ENCODE measurements around the gene SERPINA6. TPM values are rescaled to one million over a fixed set of nuclear protein-coding genes. Genes with fewer than 3 reads are reported as not detected.
"Not testable (repeated sequence)": the region's sequence is repeated elsewhere in the genome, so short reads cannot be mapped to it uniquely, and the experiment has no call there.

Gene SERPINA6
- polyA plus RNA-seq (ENCODE audit: insufficient read length in 4 of 4) = 10 to 100 TPM in 1 of 4 donors, 1 to 10 TPM in 3; 2.1 to 10.4 (median 7.1) TPM

DNA sequence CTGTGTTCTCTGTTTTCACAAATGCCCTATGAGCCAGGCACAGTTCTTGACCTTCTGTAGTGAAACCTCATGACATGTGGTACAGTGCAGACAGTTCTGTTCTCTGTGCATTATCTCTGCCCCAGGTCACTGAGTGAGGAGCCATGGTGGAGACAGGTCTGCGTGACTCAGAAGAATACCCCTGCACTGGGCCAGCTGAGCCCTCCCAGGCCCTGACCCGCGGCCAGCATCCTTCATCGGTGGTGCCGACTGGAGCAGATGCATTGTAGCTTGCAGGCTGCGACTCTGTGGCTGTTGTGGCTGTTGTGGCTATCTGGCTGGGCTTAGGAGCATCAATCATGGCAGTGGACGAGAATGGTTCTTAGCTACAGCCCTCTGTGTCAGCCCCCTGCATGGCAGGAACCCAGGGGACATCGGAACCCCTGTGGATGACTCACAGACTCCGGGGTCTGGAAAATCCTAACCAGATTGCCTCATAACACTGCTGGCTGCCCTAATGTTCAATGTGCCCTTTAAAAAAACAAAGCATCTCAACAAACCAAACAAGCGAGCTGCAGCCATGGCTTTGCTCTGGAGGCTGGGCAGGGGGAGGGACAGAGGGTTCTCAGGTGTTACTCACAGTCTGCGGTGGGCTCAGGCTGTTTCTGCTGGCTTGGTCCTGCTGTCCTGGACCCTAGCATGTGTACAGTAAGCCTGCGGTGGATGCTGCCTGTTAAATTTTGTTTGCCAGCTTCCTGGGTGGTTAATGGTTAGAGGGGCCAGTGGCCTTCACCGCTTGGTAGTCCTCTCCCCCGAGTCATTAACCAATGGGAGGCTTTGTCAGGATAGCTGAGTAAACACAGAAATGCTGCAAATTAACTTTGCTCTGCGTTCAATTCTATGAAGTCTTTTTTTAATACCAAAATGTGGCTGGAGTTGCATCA is at the start of gene SERPINA6:
SERPINA6 (minus strand) TSS at position 689 of the 923 bp plus-strand sequence. CDS start 8,688 bp downstream, outside the sequence.
- no peak for DNase-seq (ENCODE audit: low read depth in 4 of 4, low spot score in 3 of 4)

GRCh38 chr14:94372021-94372605 is 49.0 kb upstream of the SERPINA6 start:
- DNase-seq (ENCODE audit: low read depth in 4 of 4, low spot score in 3 of 4) = no peak

GRCh38 chr14:94370524-94370910 is 47.4 kb upstream of the SERPINA6 start:
- no peak for DNase-seq (ENCODE audit: low read depth in 4 of 4, low spot score in 3 of 4)

DNA sequence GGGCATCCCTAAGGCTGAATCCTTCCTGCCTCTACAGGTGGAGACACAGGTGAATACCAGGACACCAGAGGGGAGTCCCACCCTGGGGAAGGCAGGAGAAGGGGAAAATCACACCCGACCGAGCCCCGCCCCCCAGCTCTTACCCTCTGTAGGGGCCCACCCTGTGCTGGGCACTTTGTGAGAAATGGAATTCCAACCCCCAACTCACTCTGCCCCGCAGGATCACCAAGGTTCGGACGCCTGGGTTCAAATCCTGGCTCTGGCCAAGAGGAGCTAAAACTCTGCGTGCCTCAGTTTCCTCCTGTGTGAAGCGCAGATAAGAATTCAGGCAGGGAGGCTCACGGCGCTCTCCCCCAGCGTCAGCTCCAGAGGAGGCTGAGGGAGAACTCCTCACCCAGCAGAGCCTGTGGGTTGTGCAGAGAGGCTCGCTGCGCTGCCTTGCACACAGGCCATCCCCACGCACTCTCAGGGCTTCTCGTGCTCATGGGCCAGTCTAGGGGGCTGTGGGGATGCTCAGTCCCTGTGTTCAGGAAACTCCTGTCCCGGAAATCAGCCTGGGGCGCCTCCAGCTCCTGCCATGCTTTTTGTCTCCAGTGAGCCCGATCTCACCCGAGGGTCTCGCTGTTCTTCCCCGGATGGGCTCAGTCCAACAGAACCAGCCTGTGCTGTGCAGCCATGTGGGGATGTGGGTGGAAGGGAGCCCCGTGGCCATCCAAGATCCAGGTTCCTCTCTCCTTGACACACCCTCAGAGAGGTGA is 46.8 kb upstream of the SERPINA6 start:
- not testable (repeated sequence) for DNase-seq (ENCODE audit: low read depth in 4 of 4, low spot score in 3 of 4)

DNA sequence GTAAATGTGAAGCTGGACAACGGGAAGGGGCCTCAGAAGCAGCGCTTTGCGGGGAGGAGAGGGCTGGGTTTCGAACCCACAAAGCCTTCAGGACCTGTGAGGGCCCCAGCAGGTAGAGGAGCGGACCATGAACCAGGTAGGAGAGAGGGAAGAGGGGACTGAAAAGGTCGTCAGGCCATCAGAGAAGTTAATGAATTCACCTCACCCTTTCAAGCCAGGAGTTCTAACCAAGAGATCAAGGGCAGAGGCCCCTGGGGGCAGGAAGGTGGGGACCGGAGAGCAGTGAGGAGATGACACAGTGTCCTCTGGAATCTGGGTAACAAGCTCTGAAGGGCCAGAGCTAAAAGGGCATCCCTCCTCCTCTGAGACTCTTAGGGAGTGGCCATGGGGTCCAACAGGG is 45.8 kb upstream of the SERPINA6 start:
- no peak for DNase-seq (ENCODE audit: low read depth in 4 of 4, low spot score in 3 of 4)

DNA sequence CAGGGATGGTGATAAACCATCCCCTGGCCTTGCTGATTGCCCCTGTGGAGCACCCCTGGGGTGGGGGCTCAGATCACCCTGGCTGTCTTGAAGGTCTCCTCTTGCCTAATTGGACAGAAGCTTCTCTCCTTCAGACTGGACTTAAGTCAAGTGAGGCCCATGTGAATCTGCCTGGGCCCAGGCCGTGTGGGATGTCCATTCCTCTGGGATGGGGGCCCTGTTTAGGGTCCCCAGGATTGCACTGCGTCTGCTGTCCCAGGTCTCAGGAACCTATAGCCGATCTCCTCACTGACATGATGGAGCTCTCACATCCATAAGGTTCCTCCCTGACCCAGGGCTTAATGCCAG is 45.1 kb upstream of the SERPINA6 start:
- no peak for DNase-seq (ENCODE audit: low read depth in 4 of 4, low spot score in 3 of 4)

GRCh38 chr14:94367347-94368242 is 44.5 kb upstream of the SERPINA6 start:
- DNase-seq (ENCODE audit: low read depth in 4 of 4, low spot score in 3 of 4) = no peak

DNA sequence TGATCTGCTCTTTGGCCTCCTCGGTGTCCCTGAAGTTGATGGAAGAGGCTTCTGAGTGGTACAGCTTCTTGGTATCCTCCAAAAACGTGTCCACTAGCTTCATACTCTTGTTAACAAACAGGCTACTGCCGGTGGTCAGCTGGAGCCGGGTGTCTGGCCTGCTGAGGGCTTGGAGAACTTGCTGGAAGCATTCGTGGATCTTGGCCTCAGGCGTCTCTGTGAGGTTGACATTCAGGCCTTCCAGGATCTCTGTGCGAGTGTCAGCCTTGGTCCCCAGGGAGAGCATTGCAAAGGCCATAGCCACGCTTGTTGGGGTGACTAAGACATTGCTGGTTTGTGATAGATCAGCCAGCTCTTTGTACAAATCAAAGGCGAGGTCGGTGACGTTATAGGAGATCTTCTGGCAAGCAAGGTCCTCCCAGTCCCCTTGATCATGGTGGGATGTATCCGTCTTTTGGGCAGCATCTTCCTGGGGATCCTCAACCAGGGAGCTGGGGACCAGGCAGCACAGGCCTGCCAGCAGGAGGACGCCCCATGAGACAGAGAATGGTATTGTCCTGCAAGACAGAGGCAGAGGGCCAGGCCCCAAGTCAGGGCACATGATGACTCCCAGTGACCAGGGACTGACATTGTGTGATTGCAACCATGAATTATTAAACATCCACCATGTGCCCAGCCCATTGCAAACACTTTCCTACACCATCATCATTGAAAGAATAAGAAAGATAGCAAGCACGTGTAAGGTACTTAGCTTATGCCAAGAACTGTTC is 43.2 kb upstream of the SERPINA6 start, which contains the start of gene SERPINA2:
SERPINA2 (minus strand) TSS at position 553 of the 770 bp plus-strand sequence.
- no peak for DNase-seq (ENCODE audit: low read depth in 4 of 4, low spot score in 3 of 4)

GRCh38 chr14:94365624-94366023 is 42.5 kb upstream of the SERPINA6 start:
- DNase-seq (ENCODE audit: low read depth in 4 of 4, low spot score in 3 of 4) = no peak

DNA sequence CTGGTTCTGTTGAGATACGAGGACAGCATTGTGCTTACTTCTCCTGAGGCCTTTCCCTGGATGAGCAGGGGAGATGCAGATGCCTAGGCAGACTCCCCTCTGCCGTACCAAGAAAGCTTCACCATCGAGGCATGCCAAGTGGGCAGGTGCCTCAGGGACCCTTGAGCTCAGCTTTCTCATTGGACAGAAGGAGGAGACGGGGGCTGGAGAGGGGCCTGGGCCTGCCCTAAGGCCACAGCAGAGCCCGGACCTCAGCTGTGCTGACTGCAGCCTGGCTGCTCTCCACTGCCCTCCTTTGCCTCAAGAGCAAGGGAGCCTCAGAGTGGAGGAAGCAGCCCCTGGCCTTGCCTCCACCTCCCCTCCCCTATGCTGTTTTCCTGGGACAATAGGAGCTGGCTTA is 41.8 kb upstream of the SERPINA6 start:
- no peak for DNase-seq (ENCODE audit: low read depth in 4 of 4, low spot score in 3 of 4)

- DNase-seq (ENCODE audit: low read depth in 4 of 4, low spot score in 3 of 4) = no peak
Observed at GRCh38 chr14:94364037-94364436, 40.9 kb upstream of the SERPINA6 start.

GRCh38 chr14:94363151-94363624 is 40.1 kb upstream of the SERPINA6 start:
- DNase-seq (ENCODE audit: low read depth in 4 of 4, low spot score in 3 of 4) = no peak

DNA sequence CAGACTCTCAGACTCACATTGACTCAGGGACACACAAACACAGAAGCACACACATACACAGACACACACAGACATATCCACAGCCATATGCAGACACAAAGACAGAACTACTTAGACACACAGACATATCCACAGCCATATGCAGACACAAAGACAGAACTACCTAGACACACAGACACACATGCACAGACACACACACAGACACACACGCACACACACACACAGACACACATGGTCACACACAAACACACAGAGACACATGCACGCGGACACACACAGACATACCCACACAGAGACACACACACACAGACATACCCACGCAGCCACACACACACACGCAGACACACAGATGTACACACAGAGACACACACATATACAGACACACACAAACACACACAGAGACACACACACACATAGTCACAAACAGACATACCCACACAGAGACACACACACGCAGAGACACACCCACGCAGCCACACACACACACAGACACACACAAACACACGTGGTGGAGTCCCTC is 39.5 kb upstream of the SERPINA6 start:
- no peak for DNase-seq (ENCODE audit: low read depth in 4 of 4, low spot score in 3 of 4)

DNA sequence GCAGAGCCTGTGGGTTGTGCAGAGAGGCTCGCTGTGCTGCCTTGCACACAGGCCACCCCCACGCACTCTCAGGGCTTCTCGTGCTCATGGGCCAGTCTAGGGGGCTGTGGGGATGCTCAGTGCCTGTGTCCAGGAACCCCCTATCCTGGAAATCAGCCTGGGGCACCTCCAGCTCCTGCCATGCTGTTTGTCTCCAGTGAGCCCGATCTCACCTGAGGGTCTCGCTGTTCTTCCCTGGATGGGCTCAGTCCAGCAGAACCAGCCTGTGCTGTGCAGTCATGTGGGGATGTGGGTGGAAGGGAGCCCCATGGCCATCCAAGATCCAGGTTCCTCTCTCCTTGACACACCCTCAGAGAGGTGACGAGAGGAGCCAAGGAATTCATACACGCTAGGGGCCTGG is 38.5 kb upstream of the SERPINA6 start:
- DNase-seq (ENCODE audit: low read depth in 4 of 4, low spot score in 3 of 4) = no peak

DNA sequence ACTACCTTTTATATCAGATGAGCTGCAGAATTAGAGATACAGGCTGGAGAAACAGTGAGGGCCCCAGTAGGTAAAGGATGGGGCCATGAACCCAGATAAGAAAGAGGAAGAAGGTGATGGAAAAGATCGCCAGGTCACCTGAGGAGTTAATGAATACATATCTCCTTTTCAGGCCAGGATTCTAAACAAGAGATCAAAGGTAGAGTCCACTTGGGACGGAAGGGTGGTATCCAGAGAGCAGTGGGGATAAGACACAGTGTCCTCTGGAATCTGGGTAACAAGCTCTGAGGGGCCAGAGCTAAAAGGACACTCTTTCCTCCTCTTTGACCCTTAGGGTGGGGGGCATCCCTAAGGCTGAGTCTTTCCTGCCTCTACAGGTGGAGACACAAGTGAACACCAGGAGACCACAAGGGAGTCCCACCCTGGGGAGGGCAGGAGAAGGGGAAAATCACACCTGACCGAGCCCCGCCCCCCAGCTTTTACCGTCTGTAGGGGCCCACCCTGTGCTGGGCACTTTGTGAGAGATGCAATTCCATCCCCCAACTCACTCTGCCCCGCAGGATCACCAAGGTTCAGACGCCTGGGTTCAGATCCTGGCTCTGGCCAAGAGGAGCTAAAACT is 37.9 kb upstream of the SERPINA6 start:
- no peak for DNase-seq (ENCODE audit: low read depth in 4 of 4, low spot score in 3 of 4)

DNA sequence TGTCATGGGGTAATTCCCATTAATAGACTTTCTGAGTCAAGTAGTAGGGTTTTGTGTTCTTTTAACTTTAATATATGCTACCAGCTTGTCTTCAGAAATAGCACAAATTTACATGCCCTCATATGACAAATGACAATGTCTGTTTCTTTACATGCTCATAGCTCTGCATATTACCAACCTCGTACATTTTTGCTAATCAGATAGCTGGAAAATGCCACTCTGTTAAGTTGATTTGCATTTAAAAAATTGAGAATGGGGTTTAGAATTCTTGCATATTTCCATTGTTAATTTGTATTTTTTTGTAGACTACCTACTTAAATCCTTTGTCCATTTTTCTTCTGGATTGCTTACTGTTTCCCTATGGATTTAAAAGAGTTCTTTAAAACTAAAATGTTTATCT is 34.0 kb upstream of the SERPINA6 start:
- DNase-seq (ENCODE audit: low read depth in 4 of 4, low spot score in 3 of 4) = no peak

DNA sequence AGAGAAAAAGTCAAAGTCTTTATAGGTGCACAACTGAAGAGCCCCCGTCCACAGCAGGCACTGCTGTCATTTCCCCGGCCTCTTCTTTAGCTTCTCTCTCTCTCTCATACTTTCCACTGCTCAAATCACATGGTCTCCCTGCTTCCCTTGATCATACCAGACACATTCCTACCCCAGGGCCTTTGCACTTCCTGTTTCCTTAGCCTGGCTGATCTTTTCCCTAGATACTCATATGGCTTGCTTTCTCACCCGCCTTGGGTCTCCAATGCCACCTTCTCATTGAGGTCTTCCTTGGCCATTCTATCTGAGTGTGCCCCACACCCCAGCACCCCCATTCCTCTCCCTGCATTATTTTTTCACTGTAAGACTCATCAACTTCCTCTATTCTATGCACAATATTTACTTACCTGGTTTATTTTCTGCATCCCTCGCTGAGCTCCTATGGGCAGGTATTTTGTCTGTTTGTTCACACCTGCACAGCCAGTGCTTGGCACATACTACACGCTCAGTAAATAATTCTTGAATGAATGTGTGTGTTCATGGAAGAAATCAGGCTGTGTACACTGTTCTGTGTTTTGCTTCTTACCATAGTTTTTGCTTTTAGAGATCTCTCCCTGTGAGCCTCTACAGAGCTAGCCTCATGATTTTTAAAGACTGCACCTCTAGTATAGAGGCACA is 33.4 kb upstream of the SERPINA6 start:
- no peak for DNase-seq (ENCODE audit: low read depth in 4 of 4, low spot score in 3 of 4)

- DNase-seq (ENCODE audit: low read depth in 4 of 4, low spot score in 3 of 4) = peak in 2 of 4 donors; percentile 6 to 8
Observed at GRCh38 chr14:94355191-94355794, 32.2 kb upstream of the SERPINA6 start.

Data from right renal pelvis (tissue), 4 donors.